Kidney (tissue), 14 donors: ENCODE data around the gene CRYGB. TPM values are rescaled to one million over a fixed set of nuclear protein-coding genes. Genes with fewer than 3 reads are reported as not detected.
"Not testable (repeated sequence)": the region's sequence is repeated elsewhere in the genome, so short reads cannot be mapped to it uniquely, and the experiment has no call there.

Experiments
- DNase-seq, 5 donors: peaks; one replicate each; pipeline ENCODE4 v3.0.0-alpha.2; 2013 to 2020
- FAIRE-seq: peaks from 2 replicates; lab custom pipeline; 2012; peaks lifted over from hg19 to GRCh38; lab: Jason Lieb, UNC
- H3K27ac ChIP-seq, 2 donors: one replicate each; pipeline ENCODE4 v1.7.0; 2013; ENCODE audit warnings: low read depth in 2 of 2, low read length in 2 of 2, inconsistent platforms in 1 of 2
- H3K27me3 ChIP-seq: one replicate; pipeline ENCODE4 v1.7.1; 2013; ENCODE audit warnings: low read length, inconsistent platforms; ENCODE audit not compliant: control insufficient read depth, insufficient read depth
- H3K36me3 ChIP-seq, 3 donors: one replicate each; pipeline versions ENCODE4 v1.7.0 to v1.7.1; 2013; ENCODE audit warnings: low read length in 3 of 3, control low read depth in 1 of 3, inconsistent platforms in 1 of 3; ENCODE audit not compliant: insufficient read depth in 3 of 3, control insufficient read depth in 2 of 3
- H3K4me1 ChIP-seq, 3 donors: one replicate each; pipeline versions ENCODE4 v1.7.0 to v1.7.1; 2013; ENCODE audit warnings: low read length in 3 of 3, inconsistent platforms in 1 of 3, low read depth in 1 of 3; ENCODE audit not compliant: control insufficient read depth in 2 of 3, insufficient read depth in 2 of 3
- H3K4me3 ChIP-seq, 3 donors: one replicate each; pipeline versions ENCODE4 v1.7.0 to v1.8.1; 2013; ENCODE audit warnings: low read length in 3 of 3, control low read depth in 1 of 3, inconsistent platforms in 1 of 3
- H3K9ac ChIP-seq, 3 donors: one replicate each; pipeline versions ENCODE4 v1.7.0 to v1.7.1; 2013; ENCODE audit warnings: low read length in 3 of 3, control low read depth in 1 of 3, inconsistent platforms in 1 of 3
- H3K9me3 ChIP-seq, 3 donors: one replicate each; pipeline versions ENCODE4 v1.7.0 to v1.7.1; 2013; ENCODE audit warnings: low read length in 3 of 3, control low read depth in 1 of 3, inconsistent platforms in 1 of 3; ENCODE audit not compliant: control insufficient read depth in 2 of 3, insufficient read depth in 1 of 3
- CTCF ChIP-seq: IDR thresholded peaks from 3 replicates; pipeline ENCODE4 v1.5.1; 2012; ENCODE audit warnings: mild to moderate bottlenecking, moderate library complexity, borderline replicate concordance; ENCODE audit not compliant: insufficient read depth; ENCODE audit errors: extremely low read depth
- intact Hi-C: fragments of 100-400 bp; cut with DNase I; formaldehyde crosslinking; loops from one replicate; pipeline ENCODE4 v1.11.1; 2022
- polyA plus RNA-seq: library from polyadenylated mRNA; stranded (reverse); fragments of 350-450 nt; fragmentation: Illumina TruSeq; extraction: RNeasy Lipid Tissue Mini Kit (QIAGEN cat#74804); gene quantifications from one replicate; pipeline ENCODE4 v1.2.3, GENCODE V29; 2014; ENCODE audit warnings: low read depth, low replicate concordance; ENCODE audit not compliant: insufficient read depth
- total RNA-seq: library from RNA; stranded (reverse); fragmentation: NEBNext Ultra II Directional; extraction: Animal tissue kit (Norgen Biotek cat#: 25700); gene quantifications from one replicate; pipeline ENCODE4 v1.2.1, GENCODE V29; 2021
- donor health status: control.
- donor health status: control.
- donor health status: control.
- donor health status: control.
- donor health status: control.
- donor health status: DM: yes; HTN: yes; CAD: no.
- donor health status: Normal renal cell carcinoma (clear cell type).

Gene CRYGB
- total and polyA plus RNA-seq, 2 donors from 2014 or later = not detected

- Histone ChIP-seq H3K36me3 (no peaks in the 10 kb centered on the region), H3K9ac (no peak overlapping the region), H3K27ac (no peak overlapping the region), H3K4me1 (no peaks in the 10 kb centered on the region), H3K27me3 (no peaks in the 10 kb centered on the region), H3K9me3 (no peaks in the 10 kb centered on the region), H3K4me3 (no peak overlapping the region)
- no peak for DNase-seq
- FAIRE-seq = no peak
- no peak for TF ChIP-seq CTCF
- intact Hi-C loops = no loop called here
Observed at GRCh38 chr2:208139447-208139846, 6.5 kb downstream of the CRYGB start.

- H3K4me1 ChIP-seq, H3K9ac ChIP-seq, DNase-seq, H3K4me3 ChIP-seq, intact Hi-C loops, H3K27me3 ChIP-seq, H3K27ac ChIP-seq, H3K36me3 ChIP-seq, FAIRE-seq, H3K9me3 ChIP-seq: not testable (repeated sequence)
Observed at GRCh38 chr2:208138334-208138733, 7.6 kb downstream of the CRYGB start.

- no peak overlapping the region for H3K9ac ChIP-seq
- H3K27ac ChIP-seq = no peak overlapping the region
- H3K4me3 ChIP-seq = no peak overlapping the region
- no peaks in the 10 kb centered on the region for H3K9me3 ChIP-seq
- FAIRE-seq (no peak), DNase-seq (no peak)
- no peak for TF ChIP-seq CTCF
- no peaks in the 10 kb centered on the region for H3K36me3 ChIP-seq
- intact Hi-C loops = no loop called here
- no peaks in the 10 kb centered on the region for H3K4me1 ChIP-seq
- H3K27me3 ChIP-seq = no peaks in the 10 kb centered on the region
Observed at GRCh38 chr2:208136716-208137094, 9.3 kb downstream of the CRYGB start.

- Histone ChIP-seq H3K27ac (no peak overlapping the region), H3K4me3 (no peak overlapping the region), H3K9ac (no peak overlapping the region), H3K36me3 (no peaks in the 10 kb centered on the region), H3K27me3 (no peaks in the 10 kb centered on the region), H3K9me3 (no peaks in the 10 kb centered on the region), H3K4me1 (no peaks in the 10 kb centered on the region)
- FAIRE-seq = no peak
- DNase-seq = peak in 1 of 5 donors; percentile 29
- TF ChIP-seq CTCF = no peak
- intact Hi-C loops = no loop called here
Observed at GRCh38 chr2:208135794-208136715, 9.9 kb downstream of the CRYGB start.
